HEK293T (cell line): Measurements from ENCODE around the gene STEAP4.

Source experiments
- ARNT ChIP-seq: fragments of 450-650 bp; IDR thresholded peaks from 2 replicates; pipeline ENCODE4 v1.6.1; 2017; ENCODE audit warnings: mild to moderate bottlenecking
- ELF4 ChIP-seq: fragments of 450-650 bp; IDR thresholded peaks from 2 replicates; pipeline ENCODE4 v1.6.1; 2017; ENCODE audit warnings: antibody characterized with exemption
- FOXA1 ChIP-seq: fragments of 450-650 bp; IDR thresholded peaks from 2 replicates; pipeline ENCODE4 v1.6.1; 2016; ENCODE audit warnings: mild to moderate bottlenecking
- FOXM1 ChIP-seq: fragments of 450-650 bp; IDR thresholded peaks from 2 replicates; pipeline ENCODE4 v1.6.1; 2017; ENCODE audit warnings: mild to moderate bottlenecking, borderline replicate concordance
- HDGF ChIP-seq: fragments of 450-650 bp; IDR thresholded peaks from 2 replicates; pipeline ENCODE4 v1.6.1; 2017; ENCODE audit warnings: antibody characterized with exemption, borderline replicate concordance
- LEF1 ChIP-seq: fragments of 450-650 bp; IDR thresholded peaks from 2 replicates; pipeline ENCODE4 v1.6.1; 2017; ENCODE audit warnings: mild to moderate bottlenecking, borderline replicate concordance
- NFRKB ChIP-seq: fragments of 450-650 bp; IDR thresholded peaks from 2 replicates; pipeline ENCODE4 v1.6.1; 2016; ENCODE audit warnings: mild to moderate bottlenecking, moderate library complexity
- SUZ12 ChIP-seq: fragments of 450-650 bp; IDR thresholded peaks from 2 replicates; pipeline ENCODE4 v1.6.1; 2016; ENCODE audit warnings: mild to moderate bottlenecking
- TARDBP ChIP-seq: fragments of 450-650 bp; IDR thresholded peaks from 2 replicates; pipeline ENCODE4 v1.6.1; 2016
- TF ChIP-seq, protein P1 (sequence below): fragments of 450-650 bp; IDR thresholded peaks from 2 replicates; pipeline ENCODE4 v1.6.1; 2016

DNA sequence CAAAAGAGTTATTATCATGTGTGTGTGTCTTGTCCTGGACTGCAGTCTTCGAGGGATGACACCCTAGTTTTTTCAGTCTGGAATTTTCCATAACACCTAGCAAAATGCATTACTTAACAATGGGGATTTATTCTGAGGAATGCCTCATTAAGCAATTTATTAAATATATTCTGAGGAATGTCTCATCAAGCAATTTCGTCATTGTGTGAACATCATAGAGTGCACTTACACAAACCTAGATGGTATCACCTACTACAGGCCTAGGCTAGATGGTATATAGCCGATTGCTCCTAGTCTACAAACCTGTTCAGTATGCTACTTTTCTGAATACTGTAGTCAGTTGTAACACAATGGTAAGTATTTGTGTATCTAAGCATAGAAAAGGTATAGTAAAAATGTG, 1.1 kb upstream of the STEAP4 start:
- TF ChIP-seq HDGF (no peak), FOXA1 (no peak), SUZ12 (no peak), LEF1 (no peak), ARNT (no peak), NFRKB (no peak), TARDBP (no peak), FOXM1 (no peak), ELF4 (no peak)
- TF ChIP-seq, protein P1, sequence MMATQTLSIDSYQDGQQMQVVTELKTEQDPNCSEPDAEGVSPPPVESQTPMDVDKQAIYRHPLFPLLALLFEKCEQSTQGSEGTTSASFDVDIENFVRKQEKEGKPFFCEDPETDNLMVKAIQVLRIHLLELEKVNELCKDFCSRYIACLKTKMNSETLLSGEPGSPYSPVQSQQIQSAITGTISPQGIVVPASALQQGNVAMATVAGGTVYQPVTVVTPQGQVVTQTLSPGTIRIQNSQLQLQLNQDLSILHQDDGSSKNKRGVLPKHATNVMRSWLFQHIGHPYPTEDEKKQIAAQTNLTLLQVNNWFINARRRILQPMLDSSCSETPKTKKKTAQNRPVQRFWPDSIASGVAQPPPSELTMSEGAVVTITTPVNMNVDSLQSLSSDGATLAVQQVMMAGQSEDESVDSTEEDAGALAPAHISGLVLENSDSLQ: no peak
